Smooth muscle cell (in vitro differentiated cells): ENCODE results near the gene ASCL5. TPM values are rescaled to one million over a fixed set of nuclear protein-coding genes. Genes with fewer than 3 reads are reported as not detected.

Experiments
- DNase-seq: peaks from one replicate; lab custom pipeline; 2025; ENCODE audit not compliant: unreplicated experiment; lab: John Stamatoyannopoulos, UW
- H2AFZ ChIP-seq: fragments of 200-600 bp; sonication (generic); 2 replicates; pipeline ENCODE4 v1.6.0; 2016; ENCODE audit warnings: antibody characterized with exemption, low read depth, mild to moderate bottlenecking
- H3F3A ChIP-seq: fragments of 200-600 bp; sonication (generic); 2 replicates; pipeline ENCODE4 v1.6.0; 2017; ENCODE audit warnings: antibody characterized with exemption, low read depth
- H3K27ac ChIP-seq: fragments of 200-600 bp; sonication (generic); 2 replicates; pipeline ENCODE4 v1.5.1; 2016; ENCODE audit warnings: low read depth, mild to moderate bottlenecking
- H3K27me3 ChIP-seq: fragments of 200-600 bp; sonication (generic); 2 replicates; pipeline ENCODE4 v1.6.1; 2016; ENCODE audit warnings: low read depth, mild to moderate bottlenecking
- H3K36me3 ChIP-seq: fragments of 200-600 bp; sonication (generic); 2 replicates; pipeline ENCODE4 v1.5.1; 2016; ENCODE audit warnings: low read depth
- H3K4me1 ChIP-seq: fragments of 200-600 bp; sonication (generic); 2 replicates; pipeline ENCODE4 v1.5.1; 2016; ENCODE audit warnings: low read depth
- H3K4me2 ChIP-seq: fragments of 200-600 bp; sonication (generic); 2 replicates; pipeline ENCODE4 v1.6.0; 2016; ENCODE audit warnings: mild to moderate bottlenecking
- H3K4me3 ChIP-seq: fragments of 200-600 bp; sonication (generic); 2 replicates; pipeline ENCODE4 v1.5.1; 2016; ENCODE audit warnings: mild to moderate bottlenecking
- H3K79me2 ChIP-seq: fragments of 200-600 bp; sonication (generic); 2 replicates; pipeline ENCODE4 v1.6.0; 2016; ENCODE audit warnings: low read depth, mild to moderate bottlenecking
- H3K9ac ChIP-seq: fragments of 200-600 bp; sonication (generic); 2 replicates; pipeline ENCODE4 v1.6.0; 2016; ENCODE audit warnings: low read depth
- H3K9me3 ChIP-seq: fragments of 200-600 bp; sonication (generic); replicated peaks from 2 replicates; pipeline ENCODE4 v1.5.1; 2016; ENCODE audit warnings: low read depth
- H4K20me1 ChIP-seq: fragments of 200-600 bp; sonication (generic); 2 replicates; pipeline ENCODE4 v1.6.0; 2016; ENCODE audit warnings: low read depth
- WGBS: methylation state at CpG from one replicate; pipeline ENCODE4 v1.1.7; 2016; ENCODE audit warnings: low lambda C conversion rate; 5-methylcytosine and 5-hydroxymethylcytosine counted together
- polyA plus RNA-seq: library from polyadenylated mRNA; unstranded; fragments of >200 nt; fragmentation: Nextera tagmentation; extraction: Ambion mirVana; gene quantifications from 2 replicates; pipeline ENCODE4 v1.2.1, GENCODE V29; 2016
- total RNA-seq: library from RNA; depleted of rRNA; stranded (reverse); fragments of >200 nt; gene quantifications from 2 replicates; pipeline ENCODE4 v1.2.3, GENCODE V29; 2014
- TF ChIP-seq, protein P1 (sequence below): fragments of 200-600 bp; sonication (generic); IDR thresholded peaks from 2 replicates; pipeline ENCODE4 v1.5.1; 2017; ENCODE audit warnings: borderline replicate concordance, mild to moderate bottlenecking, antibody characterized with exemption; ENCODE audit not compliant: insufficient read depth, poor library complexity, severe bottlenecking

Gene ASCL5
- total and polyA plus RNA-seq, 2 experiments from 2014 or later, result not detected

- Histone ChIP-seq H4K20me1 (no peaks in the 10 kb centered on the region), H3K27me3 (no peaks in the 10 kb centered on the region), H3F3A (no peaks in the 10 kb centered on the region), H3K9me3 (no peaks in the 10 kb centered on the region), H3K4me3 (no peak overlapping the region), H3K79me2 (no peaks in the 10 kb centered on the region), H3K4me1 (no peaks in the 10 kb centered on the region), H3K27ac (no peak overlapping the region), H3K4me2 (no peak overlapping the region), H3K36me3 (no peaks in the 10 kb centered on the region), H2AFZ (no peak overlapping the region), H3K9ac (no peak overlapping the region)
- WGBS, result 89% methylated on average over 3 of the region's 3 CpGs
- no peak for DNase-seq
- TF ChIP-seq, protein P1, sequence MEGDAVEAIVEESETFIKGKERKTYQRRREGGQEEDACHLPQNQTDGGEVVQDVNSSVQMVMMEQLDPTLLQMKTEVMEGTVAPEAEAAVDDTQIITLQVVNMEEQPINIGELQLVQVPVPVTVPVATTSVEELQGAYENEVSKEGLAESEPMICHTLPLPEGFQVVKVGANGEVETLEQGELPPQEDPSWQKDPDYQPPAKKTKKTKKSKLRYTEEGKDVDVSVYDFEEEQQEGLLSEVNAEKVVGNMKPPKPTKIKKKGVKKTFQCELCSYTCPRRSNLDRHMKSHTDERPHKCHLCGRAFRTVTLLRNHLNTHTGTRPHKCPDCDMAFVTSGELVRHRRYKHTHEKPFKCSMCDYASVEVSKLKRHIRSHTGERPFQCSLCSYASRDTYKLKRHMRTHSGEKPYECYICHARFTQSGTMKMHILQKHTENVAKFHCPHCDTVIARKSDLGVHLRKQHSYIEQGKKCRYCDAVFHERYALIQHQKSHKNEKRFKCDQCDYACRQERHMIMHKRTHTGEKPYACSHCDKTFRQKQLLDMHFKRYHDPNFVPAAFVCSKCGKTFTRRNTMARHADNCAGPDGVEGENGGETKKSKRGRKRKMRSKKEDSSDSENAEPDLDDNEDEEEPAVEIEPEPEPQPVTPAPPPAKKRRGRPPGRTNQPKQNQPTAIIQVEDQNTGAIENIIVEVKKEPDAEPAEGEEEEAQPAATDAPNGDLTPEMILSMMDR, result no peak
Measured at GRCh38 chr1:201083741-201084140, 43.2 kb downstream of the ASCL5 start.

GRCh38 chr1:201080135-201080534 lies 46.8 kb downstream of the ASCL5 start:
- Histone ChIP-seq H2AFZ (no peak overlapping the region), H3K4me2 (no peak overlapping the region), H3K27ac (no peak overlapping the region), H3K4me3 (no peak overlapping the region), H3K27me3 (no peaks in the 10 kb centered on the region), H3K9me3 (no peaks in the 10 kb centered on the region), H3K9ac (no peak overlapping the region), H4K20me1 (no peaks in the 10 kb centered on the region), H3K79me2 (no peaks in the 10 kb centered on the region), H3K36me3 (no peaks in the 10 kb centered on the region), H3F3A (no peaks in the 10 kb centered on the region), H3K4me1 (no peaks in the 10 kb centered on the region)
- no peak for DNase-seq
- WGBS, result 99% methylated on average over 3 of the region's 3 CpGs
- TF ChIP-seq, protein P1, result no peak

GRCh38 chr1:201077736-201078135 lies 49.2 kb downstream of the ASCL5 start:
- H2AFZ ChIP-seq, result no peak overlapping the region
- no peak overlapping the region for H3K27ac ChIP-seq
- H3K36me3 ChIP-seq, result no peaks in the 10 kb centered on the region
- H3K79me2 ChIP-seq, result no peaks in the 10 kb centered on the region
- 95% methylated on average over 17 of the region's 17 CpGs for WGBS
- H3K4me1 ChIP-seq, result no peaks in the 10 kb centered on the region
- no peak overlapping the region for H3K4me2 ChIP-seq
- H3F3A ChIP-seq, result no peaks in the 10 kb centered on the region
- TF ChIP-seq, protein P1, result no peak
- no peaks in the 10 kb centered on the region for H4K20me1 ChIP-seq
- no peaks in the 10 kb centered on the region for H3K27me3 ChIP-seq
- H3K4me3 ChIP-seq, result no peak overlapping the region
- no peak overlapping the region for H3K9ac ChIP-seq
- H3K9me3 ChIP-seq, result no peaks in the 10 kb centered on the region
- DNase-seq, result no peak

DNA sequence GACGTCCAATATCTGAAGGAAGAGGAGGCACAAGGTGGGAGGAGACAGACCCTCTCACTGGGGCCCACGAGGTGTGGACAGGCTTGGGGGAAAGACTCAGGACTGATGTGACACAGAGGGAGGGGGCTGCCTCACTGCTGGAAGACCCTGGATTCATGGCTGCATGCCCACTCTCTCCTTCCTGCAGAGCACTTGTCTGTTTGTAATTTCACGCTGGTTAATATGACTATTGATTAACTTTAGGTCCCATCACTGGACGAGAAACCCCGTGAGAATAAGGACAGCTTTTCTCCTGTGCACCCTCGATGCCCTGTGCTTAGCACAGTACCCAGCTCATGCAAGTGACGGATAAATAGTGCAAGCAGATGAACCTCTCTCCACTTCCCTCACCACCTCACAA lies 49.9 kb downstream of the ASCL5 start:
- H3K9me3 ChIP-seq, result no peaks in the 10 kb centered on the region
- WGBS, result 89% methylated on average over 7 of the region's 7 CpGs
- H3K4me1 ChIP-seq, result no peaks in the 10 kb centered on the region
- H2AFZ ChIP-seq, result no peak overlapping the region
- no peak overlapping the region for H3K4me3 ChIP-seq
- no peak overlapping the region for H3K4me2 ChIP-seq
- TF ChIP-seq, protein P1, result no peak
- no peaks in the 10 kb centered on the region for H3F3A ChIP-seq
- H3K79me2 ChIP-seq, result no peaks in the 10 kb centered on the region
- H3K27me3 ChIP-seq, result no peaks in the 10 kb centered on the region
- no peak overlapping the region for H3K27ac ChIP-seq
- DNase-seq, result no peak
- H4K20me1 ChIP-seq, result no peaks in the 10 kb centered on the region
- no peaks in the 10 kb centered on the region for H3K36me3 ChIP-seq
- no peak overlapping the region for H3K9ac ChIP-seq
